Common myeloid progenitor, CD34-positive (primary cell): Measurements from ENCODE around the gene GRPR.

Experiments
- CTCF ChIA-PET: fragments of 350-600 bp; sonication (Branson Sonifier 250); formaldehyde crosslinking; loops from one replicate; lab custom pipeline; 2021; ENCODE audit warnings: antibody characterized with exemption; lab: Charles Lee
- POLR2A ChIA-PET: fragments of 350-600 bp; sonication (Branson Sonifier 250); formaldehyde crosslinking; loops from one replicate; lab custom pipeline; 2021; ENCODE audit warnings: antibody characterized with exemption; lab: Charles Lee
- DNase-seq, 3 donors: peaks; one replicate each; pipeline versions ENCODE4 v3.0.0 to v3.0.0-alpha.2; 2013
- H3K27ac ChIP-seq, 2 experiments: 1 replicate in 1 of 2; 2 replicates in 1 of 2; pipeline ENCODE4 v1.7.0; 2013; ENCODE audit warnings: inconsistent platforms in 2 of 2, low read length in 2 of 2, mild to moderate bottlenecking in 2 of 2, low read depth in 1 of 2, moderate library complexity in 1 of 2; ENCODE audit not compliant: severe bottlenecking in 2 of 2, insufficient read depth in 1 of 2, poor library complexity in 1 of 2
- H3K27me3 ChIP-seq, 5 experiments: replicated peaks in 2 of 5; 1 replicate in 3 of 5; 2 replicates in 2 of 5; pipeline versions ENCODE4 v1.6.1 to v1.7.0; 2013; ENCODE audit warnings: low read length in 4 of 5, mild to moderate bottlenecking in 2 of 5, moderate library complexity in 2 of 5, inconsistent platforms in 1 of 5; ENCODE audit not compliant: insufficient read depth in 5 of 5, control insufficient read depth in 4 of 5
- H3K36me3 ChIP-seq, 4 experiments: 1 replicate in 2 of 4; 2 replicates in 2 of 4; pipeline versions ENCODE4 v1.6.1 to v1.7.0; 2013; ENCODE audit warnings: low read length in 3 of 4, control low read depth in 1 of 4, mild to moderate bottlenecking in 1 of 4; ENCODE audit not compliant: control insufficient read depth in 4 of 4, insufficient read depth in 4 of 4
- H3K4me1 ChIP-seq, 4 experiments: 1 replicate in 3 of 4; 2 replicates in 1 of 4; pipeline versions ENCODE4 v1.6.1 to v1.7.1; 2013; ENCODE audit warnings: low read length in 3 of 4, mild to moderate bottlenecking in 3 of 4, control low read depth in 1 of 4, inconsistent platforms in 1 of 4, moderate library complexity in 1 of 4; ENCODE audit not compliant: control insufficient read depth in 4 of 4, insufficient read depth in 4 of 4; ENCODE audit errors: control extremely low read depth in 1 of 4
- H3K4me3 ChIP-seq, 7 experiments: 1 replicate in 4 of 7; 2 replicates in 3 of 7; pipeline versions ENCODE4 v1.5.1 to v1.7.0; 2013; ENCODE audit warnings: mild to moderate bottlenecking in 7 of 7, low read length in 6 of 7, moderate library complexity in 6 of 7, inconsistent platforms in 2 of 7, low read depth in 2 of 7, control low read depth in 1 of 7; ENCODE audit not compliant: insufficient read depth in 4 of 7, control insufficient read depth in 1 of 7; ENCODE audit errors: extremely low read depth in 1 of 7
- H3K9me3 ChIP-seq, 5 experiments: 1 replicate in 4 of 5; 2 replicates in 1 of 5; pipeline versions ENCODE4 v1.6.1 to v1.7.1; 2013; ENCODE audit warnings: low read length in 4 of 5, mild to moderate bottlenecking in 2 of 5, inconsistent platforms in 1 of 5, low read depth in 1 of 5, moderate library complexity in 1 of 5; ENCODE audit not compliant: control insufficient read depth in 4 of 5, insufficient read depth in 2 of 5; ENCODE audit errors: control extremely low read depth in 1 of 5
- whole genome bisulfite sequencing: methylation state at CpG from one replicate; pipeline ENCODE4 v1.1.5; 2013; ENCODE audit not compliant: insufficient coverage; 5-methylcytosine and 5-hydroxymethylcytosine counted together

Gene GRPR

GRCh38 chrX:16089086-16089485 lies 34.3 kb upstream of the GRPR start:
- peaks cover 0 to 2% (median 0%) of the 10 kb centered on the region in 5 experiments for H3K9me3 ChIP-seq
- ChIA-PET CTCF (no interaction called here), POLR2A (no interaction called here)
- DNase-seq = no peak
- no peak overlapping the region for H3K4me3 ChIP-seq
- H3K27ac ChIP-seq = no peak overlapping the region
- no peaks in the 10 kb centered on the region for H3K4me1 ChIP-seq
- H3K36me3 ChIP-seq = no peaks in the 10 kb centered on the region
- peaks cover 0 to 10% (median 0%) of the 10 kb centered on the region in 5 experiments for H3K27me3 ChIP-seq

GRCh38 chrX:16096141-16096540 lies 27.2 kb upstream of the GRPR start:
- ChIA-PET POLR2A (no interaction called here), CTCF (no interaction called here)
- peaks cover 0 to 5% (median 0%) of the 10 kb centered on the region in 5 experiments for H3K27me3 ChIP-seq
- H3K27ac ChIP-seq = no peak overlapping the region
- H3K4me3 ChIP-seq = no peak overlapping the region
- 40% methylated on average over 1 of the region's 3 CpGs for WGBS
- DNase-seq = no peak
- no peaks in the 10 kb centered on the region for H3K36me3 ChIP-seq
- H3K4me1 ChIP-seq = no peaks in the 10 kb centered on the region
- H3K9me3 ChIP-seq = peaks cover 0 to 2% (median 0%) of the 10 kb centered on the region in 5 experiments

- POLR2A ChIA-PET = no interaction called here
Measured at GRCh38 chrX:16100673-16101072, 22.7 kb upstream of the GRPR start.

GRCh38 chrX:16101581-16101980 lies 21.8 kb upstream of the GRPR start:
- no peak for DNase-seq
- H3K4me3 ChIP-seq = no peak overlapping the region
- ChIA-PET CTCF (no interaction called here), POLR2A (no interaction called here)
- H3K9me3 ChIP-seq = no peaks in the 10 kb centered on the region
- 100% methylated on average over 2 of the region's 2 CpGs for WGBS
- no peaks in the 10 kb centered on the region for H3K36me3 ChIP-seq
- H3K27ac ChIP-seq = no peak overlapping the region
- no peaks in the 10 kb centered on the region for H3K4me1 ChIP-seq
- H3K27me3 ChIP-seq = peaks cover 0 to 6% (median 0%) of the 10 kb centered on the region in 5 experiments

More at GRCh38 chrX:16100673-16101072, 22.7 kb upstream of the GRPR start:
- DNase-seq = no peak
- no peaks in the 10 kb centered on the region for H3K36me3 ChIP-seq
- WGBS = no CpG with 5 or more reads among the region's 4 CpGs
- H3K27ac ChIP-seq = no peak overlapping the region
- no peaks in the 10 kb centered on the region for H3K9me3 ChIP-seq
- H3K4me3 ChIP-seq = no peak overlapping the region
- peaks cover 0 to 6% (median 0%) of the 10 kb centered on the region in 5 experiments for H3K27me3 ChIP-seq
- CTCF ChIA-PET = no interaction called here
- no peaks in the 10 kb centered on the region for H3K4me1 ChIP-seq

GRCh38 chrX:16103625-16104024 lies 19.7 kb upstream of the GRPR start:
- DNase-seq = no peak
- H3K9me3 ChIP-seq = no peaks in the 10 kb centered on the region
- CTCF ChIA-PET = no interaction called here
- no peak overlapping the region for H3K4me3 ChIP-seq
- H3K27me3 ChIP-seq = peaks cover 0 to 9% (median 0%) of the 10 kb centered on the region in 5 experiments
- no peaks in the 10 kb centered on the region for H3K4me1 ChIP-seq
- no peaks in the 10 kb centered on the region for H3K36me3 ChIP-seq
- 89% methylated on average over 4 of the region's 4 CpGs for WGBS
- H3K27ac ChIP-seq = no peak overlapping the region
- POLR2A ChIA-PET = no interaction called here

GRCh38 chrX:16112428-16112827 lies 10.9 kb upstream of the GRPR start:
- DNase-seq = peak in 2 of 3 donors; percentile 7 to 22
- ChIA-PET CTCF (interaction anchor here (1.0 to 1.1 kb wide), 2 partner anchors 9 to 11 kb away, joined by 4 to 5 read pairs; partner anchors contain the start of gene GRPR), POLR2A (no interaction called here)
- H3K36me3 ChIP-seq = no peaks in the 10 kb centered on the region
- peaks cover 0 to 8% (median 0%) of the 10 kb centered on the region in 5 experiments for H3K27me3 ChIP-seq
- no peak overlapping the region for H3K4me3 ChIP-seq
- 79% methylated on average over 2 of the region's 2 CpGs for WGBS
- no peak overlapping the region for H3K27ac ChIP-seq
- H3K9me3 ChIP-seq = no peaks in the 10 kb centered on the region
- peaks cover 0 to 10% (median 3%) of the 10 kb centered on the region in 4 experiments for H3K4me1 ChIP-seq

- H3K4me1 ChIP-seq = peaks cover 0 to 10% (median 4%) of the 10 kb centered on the region in 4 experiments
- peak overlapping the region; percentile 9 to 27 for H3K27ac ChIP-seq
- CTCF ChIA-PET = no interaction called here
- peaks cover 0 to 11% (median 0%) of the 10 kb centered on the region in 5 experiments for H3K27me3 ChIP-seq
- H3K9me3 ChIP-seq = no peaks in the 10 kb centered on the region
- H3K36me3 ChIP-seq = no peaks in the 10 kb centered on the region
- WGBS = no CpG with 5 or more reads among the region's 1 CpG
- peak overlapping the region in 1 of 7 experiments; percentile 10 for H3K4me3 ChIP-seq
- POLR2A ChIA-PET = no interaction called here
- peak in 2 of 3 donors; percentile 72 to 86 for DNase-seq
Measured at GRCh38 chrX:16113978-16114565, 9.3 kb upstream of the GRPR start.
